HepG2 (cell line): Measurements from ENCODE around the gene P4HTM. TPM values are rescaled to one million over a fixed set of nuclear protein-coding genes. Genes with fewer than 3 reads are reported as not detected.

Source experiments
- HOXA5 ChIP-seq: sonication (generic); formaldehyde crosslinking; IDR thresholded peaks from 2 replicates; pipeline ENCODE4 v1.4.0; 2020; ENCODE audit warnings: missing genetic modification reagents
- NAIF1 ChIP-seq: sonication (generic); formaldehyde crosslinking; IDR thresholded peaks from 2 replicates; pipeline ENCODE4 v1.5.0; 2020; ENCODE audit warnings: mild to moderate bottlenecking, missing genetic modification reagents, borderline replicate concordance
- NFE2L2 ChIP-seq: fragments of 150-350 bp; IDR thresholded peaks from 2 replicates; pipeline ENCODE4 v1.6.1; 2014; ENCODE audit warnings: low read length
- SMAD3 ChIP-seq: sonication (generic); formaldehyde crosslinking; IDR thresholded peaks from 2 replicates; pipeline ENCODE4 v1.4.0; 2020; ENCODE audit warnings: missing genetic modification reagents
- SOX5 ChIP-seq: IDR thresholded peaks from 2 replicates; pipeline ENCODE4 v1.6.1; 2016; ENCODE audit warnings: borderline replicate concordance
- ZFP41 ChIP-seq: sonication (generic); formaldehyde crosslinking; IDR thresholded peaks from 2 replicates; pipeline ENCODE4 v1.4.0; 2020; ENCODE audit warnings: mild to moderate bottlenecking, missing genetic modification reagents, borderline replicate concordance
- ZNF232 ChIP-seq: sonication (generic); formaldehyde crosslinking; IDR thresholded peaks from 2 replicates; pipeline ENCODE4 v1.4.0; 2020; ENCODE audit warnings: missing genetic modification reagents, borderline replicate concordance
- ZNF329 ChIP-seq: sonication (generic); formaldehyde crosslinking; IDR thresholded peaks from 2 replicates; pipeline ENCODE4 v1.9.0; 2021; ENCODE audit warnings: low read depth, mild to moderate bottlenecking, missing genetic modification reagents
- ZNF562 ChIP-seq: sonication (generic); formaldehyde crosslinking; IDR thresholded peaks from 2 replicates; pipeline ENCODE4 v1.8.0; 2022; ENCODE audit warnings: missing genetic modification reagents, borderline replicate concordance
- ZNF720 ChIP-seq: sonication (generic); formaldehyde crosslinking; IDR thresholded peaks from 2 replicates; pipeline ENCODE4 v1.4.0; 2020; ENCODE audit warnings: missing genetic modification reagents
- polyA plus RNA-seq, 8 experiments: library from polyadenylated mRNA; depleted of rRNA in 3 of 8; stranded (reverse) in 7 of 8; unstranded in 1 of 8; fragments of >200 nt; fragmentation: Illumina TruSeq in 4 of 8; extraction: Trizol in 4 of 8; gene quantifications; 2 replicates each; pipeline versions ENCODE4 v1.2.1 to v1.2.3, GENCODE V29; 2011 to 2016; ENCODE audit warnings: low read depth in 4 of 8, missing spikeins in 1 of 8, mixed read lengths in 1 of 8; ENCODE audit not compliant: insufficient read depth in 1 of 8
- total RNA-seq, 5 experiments: library from RNA; depleted of rRNA; stranded (reverse); fragments of >200 nt; fragmentation: Illumina TruSeq; extraction: Trizol; gene quantifications; 2 replicates each; pipeline ENCODE4 v1.2.3, GENCODE V29; 2016; ENCODE audit warnings: low read depth in 1 of 5
- TF ChIP-seq, protein P1 (sequence below): sonication (generic); formaldehyde crosslinking; IDR thresholded peaks from 2 replicates; pipeline ENCODE4 v1.9.0; 2021; ENCODE audit warnings: missing genetic modification reagents, mild to moderate bottlenecking, borderline replicate concordance
- TF ChIP-seq, protein P2 (sequence below): sonication (generic); formaldehyde crosslinking; IDR thresholded peaks from 2 replicates; pipeline ENCODE4 v1.8.1; 2022; ENCODE audit warnings: low read depth, mild to moderate bottlenecking, missing genetic modification reagents
- TF ChIP-seq, protein P3 (sequence below): sonication (generic); formaldehyde crosslinking; IDR thresholded peaks from 2 replicates; pipeline ENCODE4 v1.5.0; 2020; ENCODE audit warnings: missing genetic modification reagents
- TF ChIP-seq, protein P4 (sequence below): sonication (generic); formaldehyde crosslinking; IDR thresholded peaks from 2 replicates; pipeline ENCODE4 v1.5.0; 2020; ENCODE audit warnings: mild to moderate bottlenecking, missing genetic modification reagents
- TF ChIP-seq, protein P5 (sequence below): sonication (generic); formaldehyde crosslinking; IDR thresholded peaks from 2 replicates; pipeline ENCODE4 v1.9.0; 2022; ENCODE audit warnings: low read depth, missing genetic modification reagents
- TF ChIP-seq, protein P6 (sequence below): sonication (generic); formaldehyde crosslinking; IDR thresholded peaks from 2 replicates; pipeline ENCODE4 v1.4.0; 2020; ENCODE audit warnings: missing genetic modification reagents

The P4HTM gene
- total and polyA plus RNA-seq, 2 of the 13 experiments (the other 11 are each of a cell fraction or from before 2014, with no cell fraction given), result 0.01 TPM; not detected in 1

DNA sequence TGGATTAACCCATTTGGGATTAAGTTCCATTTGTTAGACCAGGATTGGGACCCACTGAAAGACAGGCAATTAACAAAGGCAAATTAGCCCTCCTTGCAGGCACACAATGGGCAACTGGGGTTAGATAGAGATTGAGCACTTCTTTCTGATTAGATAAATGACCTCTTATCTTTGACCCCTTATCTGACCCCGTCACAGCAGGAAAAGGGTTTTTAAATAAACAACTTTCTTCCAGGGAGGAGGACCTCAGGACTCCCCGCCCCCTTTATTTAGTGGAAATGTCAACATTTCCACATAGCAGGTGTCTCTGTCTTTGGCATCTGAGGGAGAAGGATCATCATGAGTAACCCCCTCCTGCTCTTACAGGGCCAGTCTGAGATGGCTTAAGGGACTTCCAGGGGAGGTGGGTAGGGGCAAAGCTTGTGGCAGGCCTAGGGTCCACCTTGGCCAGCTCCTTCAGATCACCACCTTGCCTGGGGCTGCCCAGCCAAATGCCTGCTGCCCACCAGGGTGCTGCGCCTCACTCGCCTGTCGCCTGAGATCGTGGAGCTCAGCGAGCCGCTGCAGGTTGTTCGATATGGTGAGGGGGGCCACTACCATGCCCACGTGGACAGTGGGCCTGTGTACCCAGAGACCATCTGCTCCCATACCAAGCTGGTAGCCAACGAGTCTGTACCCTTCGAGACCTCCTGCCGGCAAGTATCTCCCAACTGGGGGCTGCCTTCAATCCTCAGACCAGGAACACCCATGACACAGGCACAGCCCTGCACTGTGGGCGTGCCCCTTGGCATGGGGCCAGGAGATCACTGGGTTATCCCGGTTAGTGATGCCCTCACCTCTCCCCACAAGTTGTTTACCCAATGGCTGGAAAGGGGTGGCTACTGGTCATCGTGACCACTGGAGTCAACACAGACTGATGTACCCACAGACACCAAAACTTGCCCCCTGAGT is 14.6 kb downstream of the P4HTM start (continued):
- TF ChIP-seq, protein P1, sequence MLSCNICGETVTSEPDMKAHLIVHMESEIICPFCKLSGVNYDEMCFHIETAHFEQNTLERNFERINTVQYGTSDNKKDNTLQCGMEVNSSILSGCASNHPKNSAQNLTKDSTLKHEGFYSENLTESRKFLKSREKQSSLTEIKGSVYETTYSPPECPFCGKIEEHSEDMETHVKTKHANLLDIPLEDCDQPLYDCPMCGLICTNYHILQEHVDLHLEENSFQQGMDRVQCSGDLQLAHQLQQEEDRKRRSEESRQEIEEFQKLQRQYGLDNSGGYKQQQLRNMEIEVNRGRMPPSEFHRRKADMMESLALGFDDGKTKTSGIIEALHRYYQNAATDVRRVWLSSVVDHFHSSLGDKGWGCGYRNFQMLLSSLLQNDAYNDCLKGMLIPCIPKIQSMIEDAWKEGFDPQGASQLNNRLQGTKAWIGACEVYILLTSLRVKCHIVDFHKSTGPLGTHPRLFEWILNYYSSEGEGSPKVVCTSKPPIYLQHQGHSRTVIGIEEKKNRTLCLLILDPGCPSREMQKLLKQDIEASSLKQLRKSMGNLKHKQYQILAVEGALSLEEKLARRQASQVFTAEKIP (CRISPR knock-in tag), result no peak
- no peak for TF ChIP-seq HOXA5 (CRISPR knock-in tag)
- TF ChIP-seq ZNF720 (CRISPR knock-in tag), result no peak
- no peak for TF ChIP-seq NAIF1 (CRISPR knock-in tag)
- TF ChIP-seq NFE2L2, result no peak
- TF ChIP-seq, protein P2, sequence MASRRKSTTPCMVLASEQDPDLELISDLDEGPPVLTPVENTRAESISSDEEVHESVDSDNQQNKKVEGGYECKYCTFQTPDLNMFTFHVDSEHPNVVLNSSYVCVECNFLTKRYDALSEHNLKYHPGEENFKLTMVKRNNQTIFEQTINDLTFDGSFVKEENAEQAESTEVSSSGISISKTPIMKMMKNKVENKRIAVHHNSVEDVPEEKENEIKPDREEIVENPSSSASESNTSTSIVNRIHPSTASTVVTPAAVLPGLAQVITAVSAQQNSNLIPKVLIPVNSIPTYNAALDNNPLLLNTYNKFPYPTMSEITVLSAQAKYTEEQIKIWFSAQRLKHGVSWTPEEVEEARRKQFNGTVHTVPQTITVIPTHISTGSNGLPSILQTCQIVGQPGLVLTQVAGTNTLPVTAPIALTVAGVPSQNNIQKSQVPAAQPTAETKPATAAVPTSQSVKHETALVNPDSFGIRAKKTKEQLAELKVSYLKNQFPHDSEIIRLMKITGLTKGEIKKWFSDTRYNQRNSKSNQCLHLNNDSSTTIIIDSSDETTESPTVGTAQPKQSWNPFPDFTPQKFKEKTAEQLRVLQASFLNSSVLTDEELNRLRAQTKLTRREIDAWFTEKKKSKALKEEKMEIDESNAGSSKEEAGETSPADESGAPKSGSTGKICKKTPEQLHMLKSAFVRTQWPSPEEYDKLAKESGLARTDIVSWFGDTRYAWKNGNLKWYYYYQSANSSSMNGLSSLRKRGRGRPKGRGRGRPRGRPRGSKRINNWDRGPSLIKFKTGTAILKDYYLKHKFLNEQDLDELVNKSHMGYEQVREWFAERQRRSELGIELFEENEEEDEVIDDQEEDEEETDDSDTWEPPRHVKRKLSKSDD, result no peak
- TF ChIP-seq, protein P3, sequence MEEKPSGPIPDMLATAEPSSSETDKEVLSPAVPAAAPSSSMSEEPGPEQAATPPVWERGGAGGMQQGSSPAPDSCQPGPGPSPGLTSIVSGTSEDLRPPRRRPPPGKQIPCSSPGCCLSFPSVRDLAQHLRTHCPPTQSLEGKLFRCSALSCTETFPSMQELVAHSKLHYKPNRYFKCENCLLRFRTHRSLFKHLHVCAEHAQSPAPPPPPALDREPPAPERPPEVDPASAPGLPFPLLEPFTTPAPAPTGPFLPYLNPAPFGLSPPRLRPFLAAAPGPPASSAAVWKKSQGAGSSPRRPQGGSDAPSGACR (CRISPR knock-in tag), result no peak
- TF ChIP-seq, protein P4, sequence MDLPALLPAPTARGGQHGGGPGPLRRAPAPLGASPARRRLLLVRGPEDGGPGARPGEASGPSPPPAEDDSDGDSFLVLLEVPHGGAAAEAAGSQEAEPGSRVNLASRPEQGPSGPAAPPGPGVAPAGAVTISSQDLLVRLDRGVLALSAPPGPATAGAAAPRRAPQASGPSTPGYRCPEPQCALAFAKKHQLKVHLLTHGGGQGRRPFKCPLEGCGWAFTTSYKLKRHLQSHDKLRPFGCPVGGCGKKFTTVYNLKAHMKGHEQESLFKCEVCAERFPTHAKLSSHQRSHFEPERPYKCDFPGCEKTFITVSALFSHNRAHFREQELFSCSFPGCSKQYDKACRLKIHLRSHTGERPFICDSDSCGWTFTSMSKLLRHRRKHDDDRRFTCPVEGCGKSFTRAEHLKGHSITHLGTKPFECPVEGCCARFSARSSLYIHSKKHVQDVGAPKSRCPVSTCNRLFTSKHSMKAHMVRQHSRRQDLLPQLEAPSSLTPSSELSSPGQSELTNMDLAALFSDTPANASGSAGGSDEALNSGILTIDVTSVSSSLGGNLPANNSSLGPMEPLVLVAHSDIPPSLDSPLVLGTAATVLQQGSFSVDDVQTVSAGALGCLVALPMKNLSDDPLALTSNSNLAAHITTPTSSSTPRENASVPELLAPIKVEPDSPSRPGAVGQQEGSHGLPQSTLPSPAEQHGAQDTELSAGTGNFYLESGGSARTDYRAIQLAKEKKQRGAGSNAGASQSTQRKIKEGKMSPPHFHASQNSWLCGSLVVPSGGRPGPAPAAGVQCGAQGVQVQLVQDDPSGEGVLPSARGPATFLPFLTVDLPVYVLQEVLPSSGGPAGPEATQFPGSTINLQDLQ (CRISPR knock-in tag), result no peak
- TF ChIP-seq SMAD3 (CRISPR knock-in tag), result no peak
- no peak for TF ChIP-seq ZNF329 (CRISPR knock-in tag)
- TF ChIP-seq ZNF232, result no peak
- TF ChIP-seq, protein P5, sequence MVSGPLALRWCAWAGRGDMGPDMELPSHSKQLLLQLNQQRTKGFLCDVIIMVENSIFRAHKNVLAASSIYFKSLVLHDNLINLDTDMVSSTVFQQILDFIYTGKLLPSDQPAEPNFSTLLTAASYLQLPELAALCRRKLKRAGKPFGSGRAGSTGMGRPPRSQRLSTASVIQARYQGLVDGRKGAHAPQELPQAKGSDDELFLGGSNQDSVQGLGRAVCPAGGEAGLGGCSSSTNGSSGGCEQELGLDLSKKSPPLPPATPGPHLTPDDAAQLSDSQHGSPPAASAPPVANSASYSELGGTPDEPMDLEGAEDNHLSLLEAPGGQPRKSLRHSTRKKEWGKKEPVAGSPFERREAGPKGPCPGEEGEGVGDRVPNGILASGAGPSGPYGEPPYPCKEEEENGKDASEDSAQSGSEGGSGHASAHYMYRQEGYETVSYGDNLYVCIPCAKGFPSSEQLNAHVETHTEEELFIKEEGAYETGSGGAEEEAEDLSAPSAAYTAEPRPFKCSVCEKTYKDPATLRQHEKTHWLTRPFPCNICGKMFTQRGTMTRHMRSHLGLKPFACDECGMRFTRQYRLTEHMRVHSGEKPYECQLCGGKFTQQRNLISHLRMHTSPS, result no peak
- no peak for TF ChIP-seq ZNF562 (CRISPR knock-in tag)
- TF ChIP-seq ZFP41, result no peak
- TF ChIP-seq, protein P6, sequence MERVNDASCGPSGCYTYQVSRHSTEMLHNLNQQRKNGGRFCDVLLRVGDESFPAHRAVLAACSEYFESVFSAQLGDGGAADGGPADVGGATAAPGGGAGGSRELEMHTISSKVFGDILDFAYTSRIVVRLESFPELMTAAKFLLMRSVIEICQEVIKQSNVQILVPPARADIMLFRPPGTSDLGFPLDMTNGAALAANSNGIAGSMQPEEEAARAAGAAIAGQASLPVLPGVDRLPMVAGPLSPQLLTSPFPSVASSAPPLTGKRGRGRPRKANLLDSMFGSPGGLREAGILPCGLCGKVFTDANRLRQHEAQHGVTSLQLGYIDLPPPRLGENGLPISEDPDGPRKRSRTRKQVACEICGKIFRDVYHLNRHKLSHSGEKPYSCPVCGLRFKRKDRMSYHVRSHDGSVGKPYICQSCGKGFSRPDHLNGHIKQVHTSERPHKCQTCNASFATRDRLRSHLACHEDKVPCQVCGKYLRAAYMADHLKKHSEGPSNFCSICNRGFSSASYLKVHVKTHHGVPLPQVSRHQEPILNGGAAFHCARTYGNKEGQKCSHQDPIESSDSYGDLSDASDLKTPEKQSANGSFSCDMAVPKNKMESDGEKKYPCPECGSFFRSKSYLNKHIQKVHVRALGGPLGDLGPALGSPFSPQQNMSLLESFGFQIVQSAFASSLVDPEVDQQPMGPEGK (CRISPR knock-in tag), result peak; percentile 87
- TF ChIP-seq SOX5 (CRISPR knock-in tag), result no peak
